HepG2 (cell line): Measurements from ENCODE around the gene ERRFI1. TPM values are rescaled to one million over a fixed set of nuclear protein-coding genes. Genes with fewer than 3 reads are reported as not detected.

ENCODE experiments used
- ATAC-seq: fragments of 200-7000 bp; cut with Tn5 transposase; 3 replicates; pipeline ENCODE4 v1.9.1; 2020; ENCODE audit warnings: mild to moderate bottlenecking, moderate library complexity
- BruUV-seq: library from RNA; stranded (reverse); fragments of 400-500 nt; replicated peaks from 2 replicates; lab custom pipeline; 2021; lab: Mats Ljungman, UMichigan
- CTCF ChIA-PET: fragments of 300-600 bp; formaldehyde crosslinking; extraction: SDS; loops from one replicate; lab custom pipeline; 2021; ENCODE audit warnings: low total read pairs, inconsistent platforms, low intra/inter-chr PET ratio; lab: Yijun Ruan, JAX
- POLR2A ChIA-PET: fragments of 350-600 bp; sonication (Branson Sonifier 250); formaldehyde crosslinking; loops from one replicate; lab custom pipeline; 2020; ENCODE audit warnings: antibody characterized with exemption, inconsistent platforms; lab: Yijun Ruan, JAX
- DNase-seq: peaks from one replicate; pipeline ENCODE4 v3.0.0-alpha.2; 2015; ENCODE audit warnings: low spot score
- FAIRE-seq: peaks from 3 replicates; lab custom pipeline; 2011; peaks lifted over from hg19 to GRCh38; lab: Jason Lieb, UNC
- H2AFZ ChIP-seq: one replicate; pipeline ENCODE4 v1.6.1; 2011; ENCODE audit warnings: low read length, inconsistent platforms
- H3K27ac ChIP-seq: fragments of 300-600 bp; 3 replicates; pipeline ENCODE4 v1.8.0; 2011; ENCODE audit warnings: mixed run types, mild to moderate bottlenecking, mixed read lengths, low read length, inconsistent platforms; ENCODE audit not compliant: insufficient read depth; ENCODE audit errors: extremely low read length
- H3K27me3 ChIP-seq, 2 experiments: fragments of 200-600 bp in 1 of 2; 2 replicates in 1 of 2; 3 replicates in 1 of 2; pipeline versions ENCODE4 v1.6.0 to v1.8.0; 2011; ENCODE audit warnings: low read length in 2 of 2, mild to moderate bottlenecking in 2 of 2, moderate library complexity in 2 of 2, inconsistent platforms in 1 of 2; ENCODE audit not compliant: insufficient read depth in 2 of 2, control insufficient read depth in 1 of 2
- H3K36me3 ChIP-seq, 2 experiments: fragments of 200-600 bp in 1 of 2; replicated peaks in 1 of 2; 2 replicates in 1 of 2; 3 replicates in 1 of 2; pipeline versions ENCODE4 v1.5.1 to v1.8.0; 2011; ENCODE audit warnings: low read length in 2 of 2, inconsistent platforms in 1 of 2; ENCODE audit not compliant: insufficient read depth in 2 of 2, control insufficient read depth in 1 of 2
- H3K4me1 ChIP-seq: 2 replicates; pipeline ENCODE4 v1.5.1; 2012; ENCODE audit warnings: low read length, inconsistent platforms; ENCODE audit not compliant: insufficient read depth
- H3K4me2 ChIP-seq: 2 replicates; pipeline ENCODE4 v1.6.0; 2011; ENCODE audit warnings: low read depth, low read length, inconsistent platforms
- H3K4me3 ChIP-seq, 3 experiments: fragments of 200-600 bp in 1 of 3; sonication (generic), shearing (Covaris generic) in 1 of 3; replicated peaks in 1 of 3; 2 replicates each; pipeline ENCODE4 v1.5.1; 2011 to 2016; ENCODE audit warnings: low read length in 3 of 3, inconsistent platforms in 2 of 3, low read depth in 2 of 3, mild to moderate bottlenecking in 2 of 3, control low read depth in 1 of 3, mixed read lengths in 1 of 3; ENCODE audit not compliant: insufficient read depth in 1 of 3
- H3K79me2 ChIP-seq: one replicate; pipeline ENCODE4 v1.6.1; 2011; ENCODE audit warnings: low read length, inconsistent platforms; ENCODE audit not compliant: insufficient read depth
- H3K9ac ChIP-seq: 2 replicates; pipeline ENCODE4 v1.6.0; 2011; ENCODE audit warnings: mild to moderate bottlenecking, low read depth, low read length, inconsistent platforms; ENCODE audit not compliant: insufficient read depth
- H3K9me3 ChIP-seq: 2 replicates; pipeline ENCODE4 v1.5.1; 2012; ENCODE audit warnings: mild to moderate bottlenecking, low read length
- H4K20me1 ChIP-seq: 2 replicates; pipeline ENCODE4 v1.6.0; 2011; ENCODE audit warnings: inconsistent platforms, mild to moderate bottlenecking, low read length, moderate library complexity; ENCODE audit not compliant: insufficient read depth
- CREB1 ChIP-seq, 2 experiments: fragments of 450-650 bp in 1 of 2; IDR thresholded peaks; 2 replicates each; pipeline ENCODE4 v1.6.1; 2016 to 2017; ENCODE audit warnings: control low read depth in 1 of 2, mild to moderate bottlenecking in 1 of 2, missing compliant biosample characterization in 1 of 2, missing genetic modification characterization in 1 of 2
- SRY ChIP-seq: sonication (generic); formaldehyde crosslinking; IDR thresholded peaks from 2 replicates; pipeline ENCODE4 v1.8.0; 2022; ENCODE audit warnings: mild to moderate bottlenecking, missing genetic modification reagents
- ZNF138 ChIP-seq: sonication (generic); formaldehyde crosslinking; IDR thresholded peaks from 2 replicates; pipeline ENCODE4 v1.5.0; 2020; ENCODE audit warnings: mild to moderate bottlenecking, low read depth, missing genetic modification reagents
- WGBS: methylation state at CpG from one replicate; pipeline ENCODE4 v1.1.6; 2017; ENCODE audit warnings: low lambda C conversion rate; 5-methylcytosine and 5-hydroxymethylcytosine counted together
- in situ Hi-C: cut with HindIII; loops from 2 replicates; pipeline ENCODE4 v1.10.0; 2017; ENCODE audit warnings: low pct_unique_long_range_greater_than_20kb; ENCODE audit not compliant: extremely low pct_ligation_motif_present
- intact Hi-C: fragments of 100-400 bp; cut with micrococcal nuclease; formaldehyde crosslinking; loops from one replicate; pipeline ENCODE4 v1.10.0; 2022; ENCODE audit not compliant: unreplicated experiment
- polyA plus RNA-seq, 8 experiments: library from polyadenylated mRNA; depleted of rRNA in 3 of 8; stranded (reverse) in 7 of 8; unstranded in 1 of 8; fragments of >200 nt; fragmentation: Illumina TruSeq in 4 of 8; extraction: Trizol in 4 of 8; gene quantifications; 2 replicates each; pipeline versions ENCODE4 v1.2.1 to v1.2.3, GENCODE V29; 2011 to 2016; ENCODE audit warnings: low read depth in 4 of 8, missing spikeins in 1 of 8, mixed read lengths in 1 of 8; ENCODE audit not compliant: insufficient read depth in 1 of 8
- total RNA-seq, 5 experiments: library from RNA; depleted of rRNA; stranded (reverse); fragments of >200 nt; fragmentation: Illumina TruSeq; extraction: Trizol; gene quantifications; 2 replicates each; pipeline ENCODE4 v1.2.3, GENCODE V29; 2016; ENCODE audit warnings: low read depth in 1 of 5
- TF ChIP-seq, protein P1 (sequence below): sonication (generic); formaldehyde crosslinking; IDR thresholded peaks from 2 replicates; pipeline ENCODE4 v1.4.0; 2020; ENCODE audit warnings: missing genetic modification reagents

ERRFI1 gene
- total and polyA plus RNA-seq, 2 of the 13 experiments (the other 11 are each of a cell fraction or from before 2014, with no cell fraction given), result 84.4 to 753 TPM

DNA sequence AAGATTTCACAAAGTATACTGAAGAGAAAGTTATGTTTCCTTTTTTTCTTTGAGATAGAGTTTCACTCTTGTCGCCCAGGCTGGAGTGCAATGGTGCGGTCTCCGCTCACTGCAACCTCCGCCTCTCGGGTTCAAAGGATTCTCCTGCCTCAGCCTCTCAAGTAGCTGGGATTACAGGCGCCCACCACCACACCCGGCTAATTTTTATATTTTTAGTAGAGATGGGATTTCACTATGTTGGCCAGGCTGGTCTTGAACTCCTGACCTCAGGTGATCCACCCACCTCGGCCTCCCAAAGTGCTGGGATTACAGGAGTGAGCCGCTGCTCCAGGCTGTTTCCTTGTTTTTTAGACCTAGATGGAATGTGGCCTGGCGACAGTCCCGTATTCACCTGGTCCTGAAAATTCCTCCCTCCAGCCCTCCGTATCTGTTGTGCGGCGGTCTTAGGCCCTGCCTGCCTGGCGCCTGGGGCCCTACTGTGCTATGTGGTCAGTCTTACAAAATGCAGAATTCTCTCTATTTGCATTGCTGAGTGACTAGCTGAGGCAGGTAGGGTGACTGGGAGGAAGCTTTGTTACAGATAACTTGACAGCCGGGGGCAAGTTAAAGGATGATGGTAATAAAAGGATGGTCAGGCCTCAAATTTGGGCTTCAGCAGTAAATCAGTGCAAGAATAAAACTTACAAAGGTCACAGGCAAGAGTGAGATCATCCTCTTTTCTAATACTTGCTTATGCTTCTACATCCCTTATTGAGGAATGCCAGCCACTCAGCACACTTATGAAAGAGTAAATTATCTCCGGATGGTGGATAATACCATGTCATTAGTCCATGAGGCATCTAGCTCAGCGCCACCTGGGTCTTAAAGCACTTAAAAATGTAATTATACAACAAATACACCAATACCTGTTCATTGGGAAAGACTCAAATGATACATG is 34.3 kb downstream of the ERRFI1 start:
- TF ChIP-seq, protein P1, sequence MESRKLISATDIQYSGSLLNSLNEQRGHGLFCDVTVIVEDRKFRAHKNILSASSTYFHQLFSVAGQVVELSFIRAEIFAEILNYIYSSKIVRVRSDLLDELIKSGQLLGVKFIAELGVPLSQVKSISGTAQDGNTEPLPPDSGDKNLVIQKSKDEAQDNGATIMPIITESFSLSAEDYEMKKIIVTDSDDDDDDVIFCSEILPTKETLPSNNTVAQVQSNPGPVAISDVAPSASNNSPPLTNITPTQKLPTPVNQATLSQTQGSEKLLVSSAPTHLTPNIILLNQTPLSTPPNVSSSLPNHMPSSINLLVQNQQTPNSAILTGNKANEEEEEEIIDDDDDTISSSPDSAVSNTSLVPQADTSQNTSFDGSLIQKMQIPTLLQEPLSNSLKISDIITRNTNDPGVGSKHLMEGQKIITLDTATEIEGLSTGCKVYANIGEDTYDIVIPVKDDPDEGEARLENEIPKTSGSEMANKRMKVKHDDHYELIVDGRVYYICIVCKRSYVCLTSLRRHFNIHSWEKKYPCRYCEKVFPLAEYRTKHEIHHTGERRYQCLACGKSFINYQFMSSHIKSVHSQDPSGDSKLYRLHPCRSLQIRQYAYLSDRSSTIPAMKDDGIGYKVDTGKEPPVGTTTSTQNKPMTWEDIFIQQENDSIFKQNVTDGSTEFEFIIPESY (CRISPR knock-in tag), result peak; percentile 24; the same call in 1 of the 2 replicates
- no peak for TF ChIP-seq ZNF138 (CRISPR knock-in tag)
- BruUV-seq, result no TSS peak
- POLR2A ChIA-PET, result no interaction called here
- CTCF ChIA-PET, result no interaction called here
- intact Hi-C loops, result no loop called here
- no peaks in the 10 kb centered on the region for H3K9me3 ChIP-seq
- DNase-seq, result no peak
- no peak overlapping the region for H2AFZ ChIP-seq
- no peak overlapping the region for H3K27ac ChIP-seq
- H4K20me1 ChIP-seq, result no peaks in the 10 kb centered on the region
- ATAC-seq, result no peak
- no peak for FAIRE-seq
- no peak overlapping the region for H3K9ac ChIP-seq
- H3K36me3 ChIP-seq, result peaks cover 0 to under 1% of the 10 kb centered on the region in 2 experiments; a peak in 1 of 5 replicates
- WGBS, result 98% methylated on average over 18 of the region's 18 CpGs
- no peaks in the 10 kb centered on the region for H3K4me1 ChIP-seq
- no peak overlapping the region for H3K4me2 ChIP-seq
- in situ Hi-C loops, result no loop called here
- no peaks in the 10 kb centered on the region for H3K79me2 ChIP-seq
- H3K27me3 ChIP-seq, result no peaks in the 10 kb centered on the region
- no peak overlapping the region for H3K4me3 ChIP-seq

DNA sequence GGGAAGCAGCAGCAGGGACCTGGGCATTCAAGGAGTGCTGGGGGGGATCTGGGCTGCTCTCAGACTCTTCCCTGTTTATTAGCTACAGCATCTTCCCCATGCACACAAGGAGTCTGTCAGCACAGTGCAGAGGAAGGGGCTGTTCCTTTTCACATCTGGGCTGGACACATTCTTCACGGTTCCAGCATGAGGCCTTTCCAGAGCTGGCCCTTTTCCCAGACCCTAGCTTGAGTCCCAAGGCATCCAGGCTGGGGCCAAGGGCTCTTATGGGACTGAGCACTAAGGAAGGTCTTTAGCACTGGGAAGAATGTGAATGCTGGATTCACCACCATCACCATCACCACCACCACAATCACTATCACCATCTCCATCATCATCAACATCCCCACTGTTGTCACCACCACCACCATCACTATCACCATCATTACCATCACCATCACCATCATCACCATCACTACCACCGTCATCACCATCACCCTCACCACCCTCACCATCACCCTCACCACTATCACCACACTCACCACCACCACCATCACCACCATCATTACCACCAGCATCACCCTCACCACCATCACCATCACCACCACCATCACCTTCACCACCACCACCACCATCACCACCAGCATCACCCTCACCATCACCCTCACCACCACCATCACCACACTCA is 36.2 kb downstream of the ERRFI1 start:
- ChIA-PET CTCF (no interaction called here), POLR2A (no interaction called here)
- Histone ChIP-seq H3K9ac (no peak overlapping the region), H3K36me3 (peaks cover 3 to 19% of the 10 kb centered on the region in 2 experiments; a peak in 4 of 5 replicates), H3K79me2 (no peaks in the 10 kb centered on the region), H2AFZ (no peak overlapping the region), H3K27ac (no peak overlapping the region), H4K20me1 (no peaks in the 10 kb centered on the region), H3K4me2 (no peak overlapping the region), H3K4me1 (no peaks in the 10 kb centered on the region), H3K4me3 (no peak overlapping the region), H3K27me3 (no peaks in the 10 kb centered on the region), H3K9me3 (no peaks in the 10 kb centered on the region)
- DNase-seq (no peak), FAIRE-seq (no peak), ATAC-seq (no peak)
- no TSS peak for BruUV-seq
- TF ChIP-seq SRY (CRISPR knock-in tag) (no peak), CREB1 (IDR thresholded peaks at IDR 0.05) (peak; percentile 72), CREB1 (CRISPR knock-in tag; IDR thresholded peaks at IDR 0.05) (no peak)
- in situ Hi-C loops (no loop called here), intact Hi-C loops (no loop called here)
- 88% methylated on average over 2 of the region's 2 CpGs for WGBS
